PC-3 (cell line): ENCODE data around the gene MTM1.

Source experiments
- EZH2 ChIP-seq: fragments of 300-600 bp; sonication (generic); IDR thresholded peaks from one replicate; pipeline ENCODE4 v1.6.1; 2017; ENCODE audit warnings: antibody characterized with exemption, mild to moderate bottlenecking, low read length; ENCODE audit not compliant: unreplicated experiment
- EZH2phosphoT487 ChIP-seq: fragments of 300-600 bp; sonication (generic); IDR thresholded peaks from 2 replicates; pipeline ENCODE4 v1.6.1; 2018; ENCODE audit warnings: mild to moderate bottlenecking, antibody characterized with exemption, low read length, borderline replicate concordance
- TF ChIP-seq, protein P1 (sequence below): fragments of 300-600 bp; sonication (generic); conservative IDR thresholded peaks from 2 replicates; pipeline ENCODE4 v1.5.1; 2017; ENCODE audit warnings: antibody characterized with exemption, low read depth, mild to moderate bottlenecking, low read length

GRCh38 chrX:150627957-150628356 lies 59.5 kb downstream of the MTM1 start:
- TF ChIP-seq EZH2: no peak
- TF ChIP-seq, protein P1, sequence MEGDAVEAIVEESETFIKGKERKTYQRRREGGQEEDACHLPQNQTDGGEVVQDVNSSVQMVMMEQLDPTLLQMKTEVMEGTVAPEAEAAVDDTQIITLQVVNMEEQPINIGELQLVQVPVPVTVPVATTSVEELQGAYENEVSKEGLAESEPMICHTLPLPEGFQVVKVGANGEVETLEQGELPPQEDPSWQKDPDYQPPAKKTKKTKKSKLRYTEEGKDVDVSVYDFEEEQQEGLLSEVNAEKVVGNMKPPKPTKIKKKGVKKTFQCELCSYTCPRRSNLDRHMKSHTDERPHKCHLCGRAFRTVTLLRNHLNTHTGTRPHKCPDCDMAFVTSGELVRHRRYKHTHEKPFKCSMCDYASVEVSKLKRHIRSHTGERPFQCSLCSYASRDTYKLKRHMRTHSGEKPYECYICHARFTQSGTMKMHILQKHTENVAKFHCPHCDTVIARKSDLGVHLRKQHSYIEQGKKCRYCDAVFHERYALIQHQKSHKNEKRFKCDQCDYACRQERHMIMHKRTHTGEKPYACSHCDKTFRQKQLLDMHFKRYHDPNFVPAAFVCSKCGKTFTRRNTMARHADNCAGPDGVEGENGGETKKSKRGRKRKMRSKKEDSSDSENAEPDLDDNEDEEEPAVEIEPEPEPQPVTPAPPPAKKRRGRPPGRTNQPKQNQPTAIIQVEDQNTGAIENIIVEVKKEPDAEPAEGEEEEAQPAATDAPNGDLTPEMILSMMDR: no peak
- no peak for TF ChIP-seq EZH2phosphoT487
